D721Med (cell line): Measurements from ENCODE around the gene CENPK.
"Not testable (repeated sequence)": the region's sequence is repeated elsewhere in the genome, so short reads cannot be mapped to it uniquely, and the experiment has no call there.

ENCODE experiments used
- DNase-seq: peaks from one replicate; pipeline ENCODE4 v3.0.0; 2011; ENCODE audit warnings: low spot score; ENCODE audit not compliant: insufficient read length
- FAIRE-seq: peaks from 2 replicates; lab custom pipeline; 2011; peaks lifted over from hg19 to GRCh38; lab: Jason Lieb, UNC
- TF ChIP-seq, protein P1 (sequence below): IDR thresholded peaks from 2 replicates; pipeline ENCODE4 v1.5.1; 2012; ENCODE audit warnings: mild to moderate bottlenecking, control low read depth; ENCODE audit not compliant: insufficient read depth; ENCODE audit errors: missing control alignments

Gene CENPK

DNA sequence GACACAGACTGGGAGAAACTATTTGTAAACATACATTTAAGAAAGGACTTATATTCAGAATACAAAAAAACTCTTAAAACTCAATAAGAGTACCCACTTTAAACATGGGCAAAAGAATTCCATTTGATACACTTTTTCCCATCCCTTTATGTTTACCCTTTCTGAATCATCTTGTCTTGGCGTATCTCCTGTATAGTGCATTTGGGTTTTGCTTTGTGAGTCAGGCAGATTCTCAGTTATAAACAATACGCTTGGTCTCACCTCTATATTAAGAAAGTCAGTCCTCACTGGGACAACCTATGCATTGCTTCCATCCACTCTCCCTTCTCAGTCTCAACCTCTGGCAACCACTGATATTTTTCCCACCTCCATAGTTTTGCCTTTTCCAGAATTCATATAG is 54.0 kb downstream of the CENPK start:
- FAIRE-seq = no peak
- TF ChIP-seq, protein P1, sequence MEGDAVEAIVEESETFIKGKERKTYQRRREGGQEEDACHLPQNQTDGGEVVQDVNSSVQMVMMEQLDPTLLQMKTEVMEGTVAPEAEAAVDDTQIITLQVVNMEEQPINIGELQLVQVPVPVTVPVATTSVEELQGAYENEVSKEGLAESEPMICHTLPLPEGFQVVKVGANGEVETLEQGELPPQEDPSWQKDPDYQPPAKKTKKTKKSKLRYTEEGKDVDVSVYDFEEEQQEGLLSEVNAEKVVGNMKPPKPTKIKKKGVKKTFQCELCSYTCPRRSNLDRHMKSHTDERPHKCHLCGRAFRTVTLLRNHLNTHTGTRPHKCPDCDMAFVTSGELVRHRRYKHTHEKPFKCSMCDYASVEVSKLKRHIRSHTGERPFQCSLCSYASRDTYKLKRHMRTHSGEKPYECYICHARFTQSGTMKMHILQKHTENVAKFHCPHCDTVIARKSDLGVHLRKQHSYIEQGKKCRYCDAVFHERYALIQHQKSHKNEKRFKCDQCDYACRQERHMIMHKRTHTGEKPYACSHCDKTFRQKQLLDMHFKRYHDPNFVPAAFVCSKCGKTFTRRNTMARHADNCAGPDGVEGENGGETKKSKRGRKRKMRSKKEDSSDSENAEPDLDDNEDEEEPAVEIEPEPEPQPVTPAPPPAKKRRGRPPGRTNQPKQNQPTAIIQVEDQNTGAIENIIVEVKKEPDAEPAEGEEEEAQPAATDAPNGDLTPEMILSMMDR = no peak

DNA sequence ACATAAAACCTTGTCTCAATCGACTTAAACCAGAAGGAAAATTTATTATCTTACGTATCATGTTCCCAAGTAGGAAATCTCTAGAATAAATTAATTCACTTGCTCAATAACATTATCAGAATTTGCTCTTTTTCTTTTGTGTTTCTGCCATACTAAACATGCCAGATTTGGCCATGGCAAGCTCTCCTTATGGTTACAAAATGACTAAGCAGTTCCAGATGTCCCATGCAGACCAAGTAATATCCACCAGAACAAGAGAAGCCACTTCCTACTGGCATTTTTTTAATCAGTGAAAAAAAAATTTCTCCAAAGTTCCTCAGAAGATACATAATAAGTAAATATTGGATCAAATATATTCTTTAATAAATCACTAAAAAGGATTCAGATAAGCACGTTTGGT is 56.0 kb downstream of the CENPK start:
- no peak for FAIRE-seq
- TF ChIP-seq, protein P1 = no peak

More for the DNA sequence above, 54.0 kb downstream of the CENPK start:
- no peak for DNase-seq

DNA sequence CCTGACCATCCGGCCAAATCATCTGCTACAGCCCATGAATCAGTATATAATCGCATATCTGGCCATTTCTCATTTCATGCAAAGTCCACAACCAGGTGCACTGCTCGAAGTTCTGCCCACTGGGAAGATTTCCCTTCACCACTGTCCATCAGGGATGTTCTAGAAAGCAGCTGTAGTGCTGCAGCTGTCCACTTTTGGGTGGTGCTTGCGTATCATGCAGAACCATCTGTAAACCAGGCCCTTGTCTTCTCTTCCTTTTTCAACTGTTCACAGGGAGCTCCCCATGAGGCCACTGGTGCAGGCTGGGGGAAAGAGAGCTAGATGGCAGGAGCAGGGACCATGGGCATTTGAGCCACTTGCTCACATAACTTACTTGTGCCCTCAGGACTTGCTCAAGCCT is 73.8 kb downstream of the CENPK start:
- TF ChIP-seq, protein P1 = no peak
- no peak for FAIRE-seq
- DNase-seq = no peak

More for the DNA sequence above, 56.0 kb downstream of the CENPK start:
- DNase-seq = no peak

DNA sequence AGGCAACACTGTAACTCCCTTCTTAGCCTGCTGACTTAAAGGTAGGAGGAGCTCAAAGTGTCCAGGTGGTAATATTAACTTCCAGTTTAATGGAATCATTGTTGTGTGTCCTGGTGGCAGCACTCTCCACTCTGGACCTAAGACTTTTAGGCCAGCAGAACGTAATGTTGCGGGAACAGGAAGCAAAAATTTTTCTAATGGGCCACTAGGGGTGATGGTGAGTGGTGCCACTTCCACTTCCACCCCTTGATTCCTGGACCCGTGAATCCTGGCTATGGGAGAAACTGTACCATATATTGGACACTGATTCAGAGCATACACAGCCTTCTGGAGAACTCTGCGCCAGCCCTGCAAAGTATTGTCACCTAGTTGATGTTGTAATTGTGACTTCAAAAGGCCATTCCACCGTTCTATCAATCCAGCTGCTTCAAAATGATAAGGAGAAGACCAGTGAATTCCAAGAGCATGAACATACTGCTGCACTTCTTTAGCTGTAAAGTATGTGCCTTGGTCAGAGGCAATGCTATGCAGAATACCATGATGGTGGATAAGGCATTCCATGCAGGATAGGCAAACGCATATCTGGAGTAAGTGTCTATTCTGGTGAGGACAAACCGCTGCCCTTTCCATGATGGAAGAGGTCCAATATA is 74.8 kb downstream of the CENPK start:
- not testable (repeated sequence) for FAIRE-seq

DNA sequence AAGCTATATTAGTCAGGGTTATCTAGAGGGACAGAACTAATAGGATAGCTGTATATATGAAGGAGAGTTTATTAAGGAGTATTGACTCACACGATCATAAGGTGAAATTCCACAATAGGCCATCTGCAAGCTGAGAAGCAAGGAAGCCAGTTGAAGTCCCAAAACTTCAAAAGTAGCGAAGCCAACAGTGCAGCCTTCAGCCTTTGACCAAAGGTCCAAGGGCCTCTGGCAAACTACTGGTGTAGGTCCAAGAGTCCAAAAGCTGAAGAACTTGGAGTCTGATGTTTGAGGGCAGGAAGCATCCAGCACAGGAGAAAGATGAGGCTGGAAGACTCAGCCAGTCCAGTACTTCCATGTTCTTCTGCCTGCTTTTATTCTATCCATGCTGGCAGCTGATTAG is 76.2 kb downstream of the CENPK start:
- DNase-seq, FAIRE-seq: not testable (repeated sequence)

More for the DNA sequence above, 74.8 kb downstream of the CENPK start:
- DNase-seq = not testable (repeated sequence)

DNA sequence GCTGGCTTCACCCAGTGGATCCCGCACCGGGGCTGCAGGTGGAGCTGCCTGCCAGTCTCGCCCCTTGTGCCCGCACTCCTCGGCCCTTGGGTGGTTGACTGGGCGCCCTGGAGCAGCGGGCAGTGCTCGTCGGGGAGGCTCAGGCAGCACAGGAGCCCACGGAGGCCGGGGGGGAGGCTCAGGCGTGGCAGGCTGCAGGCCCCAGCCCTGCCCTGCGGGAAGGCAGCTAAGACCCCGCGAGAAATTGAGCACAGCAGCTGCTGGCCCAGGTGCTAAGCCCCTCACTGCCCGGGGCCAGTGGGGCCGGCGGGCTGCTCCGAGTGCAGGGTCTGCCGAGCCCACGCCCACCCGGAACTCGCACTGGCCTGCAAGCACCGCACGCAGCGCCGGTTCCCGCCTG is 77.6 kb downstream of the CENPK start:
- DNase-seq (no peak), FAIRE-seq (no peak)
- TF ChIP-seq, protein P1 = no peak

DNA sequence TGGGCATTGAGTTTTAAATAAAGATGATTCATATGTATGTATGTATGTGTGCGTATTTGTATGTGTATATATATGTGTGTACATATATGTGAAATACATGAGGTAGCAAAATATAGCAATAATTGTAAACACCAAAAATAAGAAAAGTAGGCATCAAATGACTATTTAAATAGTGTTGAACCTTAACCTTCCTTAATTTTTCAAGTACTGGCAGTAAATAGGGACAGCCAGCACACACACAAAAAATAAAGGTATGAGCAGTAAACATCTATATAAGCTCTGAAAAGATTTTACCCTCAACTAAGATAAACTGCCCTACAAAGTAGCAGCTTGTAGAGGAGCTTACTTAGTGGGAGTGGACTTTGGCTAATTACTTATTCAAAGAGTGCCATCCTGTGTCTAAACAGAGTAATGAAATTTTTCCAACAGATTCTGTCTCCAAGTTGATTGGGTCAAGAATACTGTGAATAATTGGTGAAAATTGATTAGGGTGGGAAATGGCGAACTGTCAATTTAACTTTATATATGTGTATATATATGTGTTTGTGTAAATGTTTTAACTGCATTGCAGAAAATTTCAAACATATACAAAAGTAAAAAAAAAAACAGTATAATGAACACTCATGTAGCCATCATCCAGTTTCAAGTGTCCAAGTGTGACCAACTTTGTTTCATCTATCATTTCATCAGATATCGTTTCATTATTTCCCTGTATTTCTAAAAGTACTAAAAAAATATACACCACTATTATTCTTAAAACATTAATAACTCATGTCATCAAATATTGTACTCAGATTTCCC is 79.2 kb downstream of the CENPK start:
- no peak for DNase-seq
- TF ChIP-seq, protein P1 = peak; percentile 69
- no peak for FAIRE-seq

DNA sequence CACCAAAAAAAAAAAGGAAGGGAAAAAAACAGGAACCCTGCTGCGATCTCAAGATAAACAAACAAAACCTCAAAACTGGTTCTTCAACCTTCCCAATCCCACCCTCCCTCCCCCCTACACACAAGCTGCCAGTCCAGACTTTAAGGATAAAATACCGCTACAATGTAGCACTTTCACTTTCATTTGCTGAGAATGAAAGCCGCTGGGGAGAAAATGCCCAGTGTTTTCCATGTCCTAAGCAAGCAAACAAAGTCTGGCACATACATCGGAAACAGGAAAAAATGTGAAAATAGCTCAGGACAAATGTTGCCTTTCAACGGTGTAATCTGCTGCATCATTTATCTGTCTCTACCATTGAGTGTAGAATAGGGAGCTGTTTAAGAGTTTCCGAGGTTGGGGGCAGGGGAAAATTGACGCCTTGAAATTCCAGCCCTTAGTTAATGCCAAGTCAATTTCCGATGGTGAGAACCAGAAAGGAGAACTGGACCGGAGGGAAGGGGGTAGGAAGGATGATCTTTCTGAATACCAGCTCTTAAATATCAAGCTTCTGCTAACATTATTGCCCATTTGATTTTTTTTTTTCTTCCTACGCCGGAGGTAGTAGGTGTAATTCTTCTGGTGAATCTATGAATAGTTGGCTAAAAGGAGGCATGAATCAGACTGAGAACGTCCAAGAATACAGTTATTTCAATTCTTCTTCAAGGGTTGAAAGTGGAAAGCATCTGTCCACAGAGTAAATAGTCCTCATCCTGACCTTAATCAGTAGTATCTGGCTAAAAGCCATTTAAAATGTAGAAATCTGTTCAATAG is 80.0 kb downstream of the CENPK start:
- no peak for FAIRE-seq
- no peak for DNase-seq
- TF ChIP-seq, protein P1 = no peak
